BLaER1 treated with 17β-estradiol and CSF1 and Interleukin-3, amounts not matched to agents 10 nM and 100 nM (cell line): ENCODE data around the gene MEPCE.
A peak's percentile ranks its signal among the peaks of the same experiment; 100 is the strongest.

Experiments used
- H3K27ac ChIP-seq, 11 experiments: shearing (Covaris generic); formaldehyde crosslinking; 2 replicates each; pipeline ENCODE4 v1.8.1; 2022
- H3K27me3 ChIP-seq, 11 experiments: shearing (Covaris generic); formaldehyde crosslinking; 2 replicates each; pipeline ENCODE4 v1.8.1; 2022
- H3K36me3 ChIP-seq, 11 experiments: shearing (Covaris generic); formaldehyde crosslinking; 2 replicates each; pipeline ENCODE4 v1.8.1; 2022
- H3K4me1 ChIP-seq, 10 experiments: shearing (Covaris generic); formaldehyde crosslinking; 2 replicates each; pipeline ENCODE4 v1.8.1; 2022
- H3K4me2 ChIP-seq, 11 experiments: shearing (Covaris generic); formaldehyde crosslinking; 2 replicates each; pipeline ENCODE4 v1.8.1; 2022
- H3K4me3 ChIP-seq, 10 experiments: shearing (Covaris generic); formaldehyde crosslinking; 2 replicates each; pipeline ENCODE4 v1.8.1; 2022
- H3K9ac ChIP-seq, 11 experiments: shearing (Covaris generic); formaldehyde crosslinking; 2 replicates each; pipeline ENCODE4 v1.8.1; 2022
- H3K9me3 ChIP-seq, 11 experiments: shearing (Covaris generic); formaldehyde crosslinking; replicated peaks in 1 of 11; 2 replicates each; pipeline ENCODE4 v1.8.1; 2022
- H4K20me1 ChIP-seq, 11 experiments: shearing (Covaris generic); formaldehyde crosslinking; 2 replicates each; pipeline ENCODE4 v1.8.1; 2022
- Cebpa-rat ChIP-seq, 11 experiments: shearing (Covaris generic); IDR thresholded peaks; 2 replicates each; pipeline ENCODE4 v1.8.1; 2022

The MEPCE gene

GRCh38 chr7:100476101-100476780, 46.6 kb downstream of the MEPCE start:
- Histone ChIP-seq H3K27me3 (no peaks in the 10 kb centered on the region), H3K4me3 (peak overlapping the region; percentile 74 to 100 (median 96)), H3K27ac (peak overlapping the region in 10 of 11 experiments; percentile 82 to 93 (median 90); a peak in 18 of 22 replicates), H3K9me3 (no peaks in the 10 kb centered on the region), H3K4me1 (peaks cover 62 to 81% (median 79%) of the 10 kb centered on the region in 10 experiments), H3K9ac (peak overlapping the region; percentile 87 to 97 (median 92)), H4K20me1 (peaks cover 64 to 70% (median 65%) of the 10 kb centered on the region in 11 experiments), H3K4me2 (peak overlapping the region; percentile 97 to 100 (median 99)), H3K36me3 (peaks cover 20 to 60% (median 44%) of the 10 kb centered on the region in 11 experiments)
- no peak for TF ChIP-seq Cebpa-rat (IDR thresholded peaks at IDR 0.05)

- Histone ChIP-seq H3K9ac (peak overlapping the region; percentile 87 to 97 (median 92)), H3K4me1 (peaks cover 54 to 81% (median 76%) of the 10 kb centered on the region in 10 experiments), H3K4me3 (peak overlapping the region; percentile 74 to 100 (median 96)), H3K9me3 (no peaks in the 10 kb centered on the region), H4K20me1 (peaks cover 55 to 61% (median 56%) of the 10 kb centered on the region in 11 experiments), H3K4me2 (peak overlapping the region; percentile 97 to 100 (median 99)), H3K36me3 (peaks cover 15 to 51% (median 37%) of the 10 kb centered on the region in 11 experiments), H3K27me3 (no peaks in the 10 kb centered on the region), H3K27ac (peak overlapping the region; percentile 64 to 93 (median 89))
- no peak for TF ChIP-seq Cebpa-rat (IDR thresholded peaks at IDR 0.05)
These were observed 47.6 kb downstream of the MEPCE start for GRCh38 chr7:100476903-100477870.

- peaks cover 48 to 54% (median 49%) of the 10 kb centered on the region in 11 experiments for H4K20me1 ChIP-seq
- H3K4me2 ChIP-seq = peak overlapping the region; percentile 97 to 100 (median 99)
- H3K4me3 ChIP-seq = peak overlapping the region; percentile 74 to 100 (median 96)
- H3K27me3 ChIP-seq = no peaks in the 10 kb centered on the region
- H3K36me3 ChIP-seq = peaks cover 15 to 46% (median 37%) of the 10 kb centered on the region in 11 experiments
- peak overlapping the region; percentile 87 to 97 (median 92) for H3K9ac ChIP-seq
- no peaks in the 10 kb centered on the region for H3K9me3 ChIP-seq
- TF ChIP-seq Cebpa-rat (IDR thresholded peaks at IDR 0.05) = no peak
- H3K4me1 ChIP-seq = peaks cover 55 to 81% (median 76%) of the 10 kb centered on the region in 10 experiments
- H3K27ac ChIP-seq = peak overlapping the region; percentile 64 to 93 (median 89); a peak in 21 of 22 replicates
These were observed 48.2 kb downstream of the MEPCE start for GRCh38 chr7:100477871-100478267.

- no peaks in the 10 kb centered on the region for H3K9me3 ChIP-seq
- peaks cover 9 to 34% (median 28%) of the 10 kb centered on the region in 11 experiments for H3K36me3 ChIP-seq
- peaks cover 43 to 75% (median 68%) of the 10 kb centered on the region in 10 experiments for H3K4me1 ChIP-seq
- H3K27me3 ChIP-seq = no peaks in the 10 kb centered on the region
- peak within 1 kb of the TSS; percentile 87 to 97 (median 92) for H3K9ac ChIP-seq
- peaks cover 36 to 41% (median 36%) of the 10 kb centered on the region in 11 experiments for H4K20me1 ChIP-seq
- peak within 1 kb of the TSS; percentile 73 to 93 (median 89) for H3K27ac ChIP-seq
- TF ChIP-seq Cebpa-rat (IDR thresholded peaks at IDR 0.05) = no peak
- H3K4me2 ChIP-seq = peak within 1 kb of the TSS; percentile 97 to 100 (median 99)
- peak within 1 kb of the TSS; percentile 74 to 100 (median 96) for H3K4me3 ChIP-seq
These were observed 49.5 kb downstream of the MEPCE start, which contains the start of gene TSC22D4 for GRCh38 chr7:100478958-100479660. TSS of gene TSC22D4 (minus strand) at chr7:100479214. CDS start at chr7:100478038, 1,176 bp downstream.

GRCh38 chr7:100481466-100481865, 51.8 kb downstream of the MEPCE start:
- Histone ChIP-seq H4K20me1 (peaks cover 12 to 22% (median 13%) of the 10 kb centered on the region in 11 experiments), H3K36me3 (peaks cover 0 to 11% (median 10%) of the 10 kb centered on the region in 11 experiments; a peak in 13 of 22 replicates), H3K4me1 (peaks cover 33 to 67% (median 55%) of the 10 kb centered on the region in 10 experiments), H3K9ac (peak overlapping the region in 3 of 11 experiments; percentile 2 to 44 (median 21); a peak in 2 of 22 replicates), H3K4me2 (peak overlapping the region in 8 of 11 experiments; percentile 97 to 100 (median 99); a peak in 13 of 22 replicates), H3K9me3 (no peaks in the 10 kb centered on the region), H3K27ac (0 out of 22 replicates have a peak overlapping the region, but pooled peaks of 1 of the 11 experiments have one; percentile 18), H3K27me3 (no peaks in the 10 kb centered on the region), H3K4me3 (no peak overlapping the region)
- TF ChIP-seq Cebpa-rat (IDR thresholded peaks at IDR 0.05) = no peak

GRCh38 chr7:100482728-100483089, 53.1 kb downstream of the MEPCE start:
- no peak overlapping the region for H3K27ac ChIP-seq
- H3K4me1 ChIP-seq = peaks cover 38 to 75% (median 59%) of the 10 kb centered on the region in 10 experiments
- H3K9ac ChIP-seq = peak overlapping the region; percentile 62 to 78 (median 75); a peak in 20 of 22 replicates
- H3K9me3 ChIP-seq = no peaks in the 10 kb centered on the region
- peak overlapping the region; percentile 57 to 76 (median 67) for H3K4me3 ChIP-seq
- peak overlapping the region; percentile 87 to 100 (median 95) for H3K4me2 ChIP-seq
- peaks cover 0 to 10% (median under 1%) of the 10 kb centered on the region in 11 experiments; a peak in 14 of 22 replicates for H4K20me1 ChIP-seq
- no peak for TF ChIP-seq Cebpa-rat (IDR thresholded peaks at IDR 0.05)
- H3K27me3 ChIP-seq = no peaks in the 10 kb centered on the region
- no peaks in the 10 kb centered on the region for H3K36me3 ChIP-seq

- Histone ChIP-seq H3K4me3 (peak overlapping the region; percentile 57 to 76 (median 67)), H3K27ac (peak overlapping the region in 3 of 11 experiments; percentile 41 to 57 (median 48); a peak in 4 of 22 replicates), H3K4me2 (peak overlapping the region; percentile 87 to 100 (median 95)), H4K20me1 (peaks cover 0 to 7% (median 0%) of the 10 kb centered on the region in 11 experiments; a peak in 2 of 22 replicates), H3K9ac (peak overlapping the region; percentile 62 to 78 (median 75); a peak in 21 of 22 replicates), H3K36me3 (no peaks in the 10 kb centered on the region), H3K9me3 (no peaks in the 10 kb centered on the region), H3K4me1 (peaks cover 38 to 75% (median 60%) of the 10 kb centered on the region in 10 experiments), H3K27me3 (no peaks in the 10 kb centered on the region)
- TF ChIP-seq Cebpa-rat (IDR thresholded peaks at IDR 0.05) = no peak
These were observed 53.6 kb downstream of the MEPCE start for GRCh38 chr7:100483090-100483721.
